HG02884 (cell line): ENCODE data around the gene COG1.

Experiments
- ATAC-seq: cut with Tn5 transposase; IDR thresholded peaks from one replicate; pipeline ENCODE4 v1.9.1; 2021; ENCODE audit warnings: mild to moderate bottlenecking, moderate library complexity; ENCODE audit not compliant: unreplicated experiment

Gene COG1

GRCh38 chr17:73198930-73199260, 6.0 kb downstream of the COG1 start:
- no peak for ATAC-seq

DNA sequence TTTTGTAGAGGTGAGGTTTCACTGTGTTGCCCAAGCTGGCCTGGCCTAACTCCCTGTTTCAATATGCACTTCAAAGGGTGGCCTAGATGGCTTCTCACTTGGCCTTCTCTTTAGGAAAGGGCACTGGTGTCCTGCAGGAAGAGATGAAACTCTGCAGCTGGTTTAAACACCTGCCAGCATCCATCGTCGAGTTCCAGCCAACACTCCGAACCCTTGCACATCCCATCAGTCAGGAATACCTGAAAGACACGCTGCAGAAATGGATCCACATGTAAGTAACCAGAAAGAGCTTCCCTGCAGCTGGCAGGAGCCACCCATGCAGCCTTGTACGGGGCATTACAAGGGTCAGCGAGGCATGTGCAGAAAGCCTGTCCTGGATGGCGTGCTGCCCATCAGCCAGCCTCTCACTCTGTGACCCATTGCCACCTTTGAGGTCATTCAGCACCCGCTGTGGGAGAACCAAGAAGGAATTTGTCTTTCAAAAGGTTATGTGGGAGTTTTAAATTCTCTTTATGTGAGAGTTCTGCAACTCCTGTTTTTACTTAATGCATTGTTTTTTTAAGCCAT, 7.0 kb downstream of the COG1 start:
- no peak for ATAC-seq

DNA sequence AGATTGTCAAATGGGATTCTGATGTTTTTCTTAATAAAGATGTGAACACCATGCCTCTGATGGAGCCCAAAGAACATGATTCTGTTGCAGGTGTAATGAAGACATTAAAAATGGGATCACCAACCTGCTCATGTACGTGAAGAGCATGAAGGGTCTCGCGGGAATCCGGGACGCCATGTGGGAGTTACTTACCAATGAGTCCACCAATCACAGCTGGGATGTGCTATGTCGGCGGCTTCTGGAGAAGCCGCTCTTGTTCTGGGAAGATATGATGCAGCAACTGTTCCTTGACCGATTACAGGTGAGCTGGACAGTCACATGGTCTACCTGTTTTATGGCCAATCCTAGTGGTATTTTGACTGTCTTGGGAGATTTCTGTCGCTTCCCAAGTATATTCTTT, 7.6 kb downstream of the COG1 start:
- ATAC-seq: no peak

DNA sequence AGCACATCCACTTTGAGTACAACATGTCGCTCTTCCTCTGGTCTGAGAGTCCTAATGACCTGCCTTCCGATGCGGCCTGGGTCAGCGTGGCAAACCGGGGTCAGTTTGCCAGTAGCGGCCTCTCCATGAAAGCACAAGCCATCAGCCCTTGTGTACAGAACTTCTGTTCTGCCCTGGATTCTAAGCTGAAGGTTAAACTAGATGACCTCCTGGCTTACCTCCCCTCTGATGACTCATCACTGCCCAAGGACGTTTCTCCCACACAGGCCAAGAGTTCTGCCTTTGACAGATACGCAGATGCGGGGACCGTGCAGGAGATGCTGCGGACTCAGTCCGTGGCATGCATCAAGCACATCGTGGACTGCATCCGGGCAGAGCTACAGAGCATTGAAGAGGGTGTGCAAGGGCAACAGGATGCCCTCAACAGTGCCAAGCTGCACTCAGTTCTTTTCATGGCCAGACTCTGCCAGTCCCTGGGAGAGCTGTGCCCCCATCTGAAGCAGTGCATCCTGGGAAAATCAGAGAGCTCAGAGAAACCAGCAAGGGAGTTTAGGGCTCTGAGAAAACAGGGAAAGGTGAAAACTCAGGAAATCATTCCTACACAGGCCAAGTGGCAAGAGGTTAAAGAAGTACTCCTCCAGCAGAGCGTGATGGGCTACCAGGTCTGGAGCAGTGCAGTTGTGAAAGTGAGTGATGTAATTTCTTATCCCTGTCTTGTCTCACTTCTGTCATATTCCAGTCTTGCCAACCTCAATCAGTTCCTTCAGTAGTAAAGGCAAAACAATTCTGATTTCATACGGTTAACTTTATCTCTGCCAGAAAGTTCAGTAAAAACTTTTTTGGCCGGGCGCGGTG, 8.6 kb downstream of the COG1 start:
- ATAC-seq: no peak

DNA sequence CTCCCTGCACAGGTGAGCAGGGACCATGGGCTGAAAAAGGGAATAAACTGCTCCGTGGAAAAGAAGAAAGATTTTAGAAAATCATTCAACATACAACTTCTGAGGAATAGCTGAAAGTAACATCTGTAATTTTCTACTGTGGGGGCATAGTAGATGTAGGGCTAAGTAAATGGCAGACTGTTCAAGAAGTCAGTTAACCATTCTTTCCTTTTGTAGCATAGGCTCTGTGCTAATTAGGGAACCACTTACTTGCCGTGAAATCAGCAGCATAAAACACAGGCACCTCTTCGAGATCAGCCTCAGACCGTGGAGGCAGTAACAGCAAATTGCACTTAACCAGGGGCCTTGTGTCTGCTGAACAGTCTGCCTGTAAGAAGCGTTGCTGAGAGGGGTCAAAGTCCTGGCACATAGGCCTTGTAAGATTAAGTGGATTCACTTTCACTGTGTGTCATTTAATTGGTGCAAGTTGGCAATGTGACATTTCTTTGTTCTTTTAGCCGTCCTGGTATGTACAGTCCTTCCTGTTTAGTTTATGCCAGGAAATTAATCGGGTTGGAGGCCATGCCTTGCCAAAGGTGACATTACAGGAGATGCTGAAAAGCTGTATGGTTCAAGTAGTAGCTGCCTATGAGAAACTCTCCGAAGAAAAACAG, 10.4 kb downstream of the COG1 start:
- no peak for ATAC-seq

GRCh38 chr17:73203788-73204479, 11.1 kb downstream of the COG1 start:
- no peak for ATAC-seq

GRCh38 chr17:73205459-73205961, 12.7 kb downstream of the COG1 start:
- no peak for ATAC-seq

- ATAC-seq: no peak
Observed at GRCh38 chr17:73208139-73208827, 15.4 kb downstream of the COG1 start.

DNA sequence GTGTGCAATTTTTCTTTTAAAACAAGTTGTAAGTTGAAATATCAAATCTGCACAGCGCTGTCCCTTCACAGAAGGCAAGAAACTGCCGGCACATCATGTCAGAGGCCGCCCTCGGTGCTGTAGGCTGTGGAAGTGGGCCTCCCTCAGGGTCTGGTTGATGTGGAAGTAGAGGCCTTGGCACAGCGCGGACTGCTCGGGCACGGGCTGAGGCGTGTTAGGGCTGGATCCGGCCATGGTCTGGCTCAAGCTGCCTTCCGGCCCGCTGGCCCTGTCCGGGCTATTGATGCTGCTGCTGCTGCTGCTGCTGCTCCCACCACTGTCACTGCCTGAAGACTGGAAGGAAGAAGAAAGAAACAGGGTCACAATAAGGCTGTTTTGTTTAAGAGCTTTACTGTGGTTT, 16.6 kb downstream of the COG1 start:
- no peak for ATAC-seq

GRCh38 chr17:73210002-73210678, 17.3 kb downstream of the COG1 start:
- ATAC-seq: no peak

GRCh38 chr17:73211745-73212144, 18.9 kb downstream of the COG1 start:
- no peak for ATAC-seq

- ATAC-seq: no peak
Observed at GRCh38 chr17:73214008-73214407, 21.2 kb downstream of the COG1 start.

DNA sequence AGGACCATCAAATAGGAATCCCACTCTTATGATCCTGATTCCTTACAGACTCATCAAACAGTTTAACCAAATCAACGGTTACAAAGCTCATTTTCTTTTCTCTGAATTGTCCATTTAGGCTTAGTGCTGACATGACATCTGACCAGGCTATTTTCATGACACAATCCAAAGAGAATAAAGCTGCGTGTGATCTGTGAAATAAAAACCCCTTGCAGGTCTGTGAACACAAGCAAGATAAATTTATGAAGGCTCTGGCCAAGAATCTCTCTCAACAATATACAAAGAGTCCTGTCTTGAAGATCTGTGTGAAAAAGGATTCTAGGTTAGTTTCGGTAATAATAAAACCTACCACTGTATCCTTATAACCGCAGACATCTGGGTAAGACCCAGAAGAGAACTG, 22.0 kb downstream of the COG1 start:
- ATAC-seq: no peak

- ATAC-seq: no peak
Observed at GRCh38 chr17:73215447-73215846, 22.6 kb downstream of the COG1 start.

DNA sequence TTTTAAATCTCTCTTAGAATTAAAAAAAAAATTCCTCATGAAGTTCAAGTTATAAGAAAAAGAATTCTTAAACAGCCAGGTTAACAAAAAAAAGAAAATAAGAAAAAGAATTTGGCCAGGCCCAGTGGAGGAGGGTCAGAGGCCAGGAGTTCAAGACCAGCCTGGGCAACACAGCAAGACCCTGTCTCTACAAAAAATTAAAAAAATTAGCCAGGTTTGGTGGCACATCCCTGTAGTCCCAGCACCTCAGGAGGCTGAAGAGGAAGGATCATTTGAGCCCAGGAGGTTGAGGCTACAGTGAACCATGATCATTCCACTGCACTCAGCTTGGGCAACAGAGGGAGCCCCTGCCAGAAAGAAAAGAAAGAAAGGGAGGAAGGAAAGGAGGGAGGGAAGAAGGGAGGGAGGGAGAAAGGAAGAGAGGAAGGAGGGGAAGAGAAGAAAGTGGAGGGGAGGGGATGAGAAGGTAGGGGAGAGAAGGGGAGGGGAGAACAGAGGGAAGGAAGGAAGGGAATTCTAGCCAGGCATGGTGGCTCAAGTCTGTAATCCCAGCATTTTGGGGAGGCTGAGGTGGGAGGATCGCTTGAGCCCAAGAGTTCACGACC, 30.9 kb downstream of the COG1 start:
- no peak for ATAC-seq

DNA sequence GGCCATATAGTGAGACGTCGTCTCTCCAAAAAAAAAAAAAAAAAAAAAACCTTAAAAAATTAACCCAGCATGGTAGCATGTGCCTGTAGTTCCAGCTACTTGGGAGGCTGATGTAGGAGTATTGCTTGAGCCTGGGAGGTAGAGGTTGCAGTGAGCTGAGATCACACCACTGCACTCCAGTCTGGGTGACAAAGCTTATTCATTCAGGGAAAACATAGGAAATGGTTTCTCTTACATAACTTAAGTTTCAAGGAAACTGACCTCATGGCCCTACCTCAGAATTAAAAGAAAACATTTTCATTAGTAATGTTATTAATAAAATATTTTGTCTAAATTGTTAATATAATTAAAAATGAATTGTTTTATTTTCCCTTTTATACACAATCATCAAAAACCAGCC, 31.4 kb downstream of the COG1 start:
- no peak for ATAC-seq

DNA sequence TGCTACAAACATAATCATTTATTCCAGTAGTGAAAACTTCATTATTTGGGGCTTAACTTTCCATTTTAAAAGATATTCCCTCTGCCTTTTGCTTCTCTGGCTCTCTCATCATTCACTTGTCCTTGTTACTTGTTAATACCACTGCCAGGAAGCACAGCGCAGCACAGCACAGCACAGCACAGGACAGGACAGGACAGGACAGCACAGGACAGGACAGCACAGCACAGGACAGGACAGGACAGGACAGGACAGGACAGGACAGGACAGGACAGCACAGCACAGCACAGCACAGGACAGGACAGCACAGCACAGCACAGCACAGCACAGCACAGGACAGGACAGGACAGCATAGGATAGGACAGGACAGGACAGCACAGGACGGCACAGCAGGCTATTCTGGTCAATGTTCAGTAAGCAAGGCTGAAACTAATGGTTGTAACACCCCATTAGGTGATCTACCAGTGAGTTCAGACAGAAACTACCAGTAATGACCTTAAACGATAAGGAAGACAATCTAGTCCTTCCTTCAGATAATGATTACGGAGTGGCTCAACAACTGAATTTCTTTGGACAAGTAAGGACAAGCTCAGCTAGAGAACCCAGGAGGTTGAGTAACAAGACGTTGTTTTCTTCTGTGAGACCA, 31.9 kb downstream of the COG1 start:
- no peak for ATAC-seq

DNA sequence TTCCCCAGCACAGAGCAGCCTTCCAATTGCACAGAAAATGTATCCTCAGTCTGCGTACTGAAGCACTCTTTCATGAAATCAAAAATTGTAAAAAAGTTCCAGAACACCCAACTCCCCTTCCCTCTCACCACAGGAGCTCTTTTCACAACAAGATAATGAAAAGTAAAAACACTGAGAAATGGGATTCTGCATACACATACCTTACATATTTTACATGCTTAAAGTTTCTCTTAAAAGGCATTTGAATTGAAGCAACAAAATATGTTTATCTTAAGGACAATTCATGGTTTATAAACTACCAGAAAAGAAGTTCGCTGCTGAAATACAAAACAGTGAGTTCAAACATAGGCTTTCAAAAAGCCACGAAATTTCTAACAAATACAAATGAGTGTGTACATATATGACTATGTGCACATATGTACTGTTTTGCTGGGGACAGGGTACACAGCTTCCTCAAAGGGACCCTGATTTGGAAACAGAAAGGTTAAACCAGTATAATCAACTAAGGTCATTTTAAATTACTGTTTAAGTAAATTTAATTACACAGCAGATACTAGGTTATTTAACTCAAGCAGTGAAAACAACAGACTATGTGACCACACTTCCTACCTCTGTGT, 33.8 kb downstream of the COG1 start:
- no peak for ATAC-seq

- ATAC-seq: no peak
Observed at GRCh38 chr17:73227379-73227778, 34.5 kb downstream of the COG1 start.
